ENCODE measurements around the gene ZNF322.
A peak's percentile ranks its signal among the peaks of the same experiment; 100 is the strongest.

ZNF322 gene

GRCh38 chr6:26613689-26614683 lies 45.6 kb downstream of the ZNF322 start:
- DNase-seq (ENCODE audit: low read depth in 3 of 3): no peak

GRCh38 chr6:26613201-26613600 lies 46.3 kb downstream of the ZNF322 start:
- no peak for DNase-seq (ENCODE audit: low read depth in 3 of 3)

GRCh38 chr6:26611599-26611998 lies 47.9 kb downstream of the ZNF322 start:
- no peak for DNase-seq (ENCODE audit: low read depth in 3 of 3)

- DNase-seq (ENCODE audit: low read depth in 3 of 3): no peak
Measured at GRCh38 chr6:26609463-26609862, 50.1 kb downstream of the ZNF322 start.

- peak in 2 of 3 donors; percentile 26 to 31 for DNase-seq (ENCODE audit: low read depth in 3 of 3)
Measured at GRCh38 chr6:26607434-26608230, 51.9 kb downstream of the ZNF322 start.

- no peak for DNase-seq (ENCODE audit: low read depth in 3 of 3)
Measured at GRCh38 chr6:26604797-26605196, 54.7 kb downstream of the ZNF322 start.

GRCh38 chr6:26604026-26604425 lies 55.5 kb downstream of the ZNF322 start:
- no peak for DNase-seq (ENCODE audit: low read depth in 3 of 3)

- DNase-seq (ENCODE audit: low read depth in 3 of 3): no peak
Measured at GRCh38 chr6:26602262-26602661, 57.3 kb downstream of the ZNF322 start.

GRCh38 chr6:26600759-26601158 lies 58.8 kb downstream of the ZNF322 start:
- no peak for DNase-seq (ENCODE audit: low read depth in 3 of 3)

GRCh38 chr6:26599591-26599990 lies 60.0 kb downstream of the ZNF322 start:
- DNase-seq (ENCODE audit: low read depth in 3 of 3): no peak

- no peak for DNase-seq (ENCODE audit: low read depth in 3 of 3)
Measured at GRCh38 chr6:26599134-26599533, 60.4 kb downstream of the ZNF322 start.

- DNase-seq (ENCODE audit: low read depth in 3 of 3): no peak
Measured at GRCh38 chr6:26598267-26598666, 61.3 kb downstream of the ZNF322 start.

GRCh38 chr6:26597821-26598220 lies 61.7 kb downstream of the ZNF322 start:
- no peak for DNase-seq (ENCODE audit: low read depth in 3 of 3)

- DNase-seq (ENCODE audit: low read depth in 3 of 3): no peak
Measured at GRCh38 chr6:26597389-26597766, 62.2 kb downstream of the ZNF322 start.

GRCh38 chr6:26596579-26597388 lies 62.8 kb downstream of the ZNF322 start, which contains the start of gene ABT1:
ABT1 (plus strand) TSS chr6:26596953; CDS start chr6:26596983, 30 bp downstream.
- DNase-seq (ENCODE audit: low read depth in 3 of 3): peak; percentile 93 to 95 (median 93)

GRCh38 chr6:26595669-26596269 lies 63.8 kb downstream of the ZNF322 start:
- DNase-seq (ENCODE audit: low read depth in 3 of 3): peak; percentile 75 to 85 (median 83)

- DNase-seq (ENCODE audit: low read depth in 3 of 3): peak; percentile 34 to 46 (median 43)
Measured at GRCh38 chr6:26594730-26595632, 64.6 kb downstream of the ZNF322 start.

- no peak for DNase-seq (ENCODE audit: low read depth in 3 of 3)
Measured at GRCh38 chr6:26594131-26594498, 65.4 kb downstream of the ZNF322 start.

GRCh38 chr6:26593278-26594130 lies 66.0 kb downstream of the ZNF322 start:
- DNase-seq (ENCODE audit: low read depth in 3 of 3): no peak

All from stimulated activated CD4-positive, alpha-beta T cell treated with anti-CD3 and anti-CD28 coated beads, TNF-alpha, amount 100 ng/mL, for 48 hours (primary cell).